ENCODE measurements around the gene NEDD8.

The NEDD8 gene

DNA sequence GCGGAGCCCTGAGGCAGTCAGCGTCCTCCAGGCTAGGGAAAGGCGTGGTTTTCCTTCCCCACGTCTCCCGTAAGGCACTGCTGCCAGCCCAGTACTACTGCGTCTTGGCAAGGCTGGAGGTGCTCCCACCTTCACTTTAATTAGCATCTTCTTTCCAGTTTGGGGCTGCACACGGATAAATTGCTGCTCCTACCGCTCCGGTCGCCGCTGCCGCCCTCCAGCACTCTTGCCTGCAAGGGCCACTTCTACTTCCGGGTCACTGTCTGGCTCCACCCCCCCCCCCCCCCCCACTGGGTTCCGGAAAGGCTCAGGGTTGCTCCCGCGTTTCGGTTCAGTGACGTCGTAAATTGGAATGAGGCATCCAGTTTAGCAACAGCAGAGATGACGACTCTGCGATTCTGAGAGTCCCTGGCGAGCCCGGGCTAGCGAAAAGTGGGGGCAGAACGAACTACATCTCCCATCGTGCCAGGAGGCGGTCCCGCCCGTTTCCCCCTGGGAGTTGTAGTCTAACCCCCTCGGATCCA is at the start of gene NEDD8:
Gene NEDD8, minus strand, starts transcription at position 247 of the 524 bp plus-strand sequence. Its CDS starts 100 bp downstream, at position 147.
- DNase-seq (ENCODE audit: low spot score): peak; percentile 97
- TF ChIP-seq, protein P1, sequence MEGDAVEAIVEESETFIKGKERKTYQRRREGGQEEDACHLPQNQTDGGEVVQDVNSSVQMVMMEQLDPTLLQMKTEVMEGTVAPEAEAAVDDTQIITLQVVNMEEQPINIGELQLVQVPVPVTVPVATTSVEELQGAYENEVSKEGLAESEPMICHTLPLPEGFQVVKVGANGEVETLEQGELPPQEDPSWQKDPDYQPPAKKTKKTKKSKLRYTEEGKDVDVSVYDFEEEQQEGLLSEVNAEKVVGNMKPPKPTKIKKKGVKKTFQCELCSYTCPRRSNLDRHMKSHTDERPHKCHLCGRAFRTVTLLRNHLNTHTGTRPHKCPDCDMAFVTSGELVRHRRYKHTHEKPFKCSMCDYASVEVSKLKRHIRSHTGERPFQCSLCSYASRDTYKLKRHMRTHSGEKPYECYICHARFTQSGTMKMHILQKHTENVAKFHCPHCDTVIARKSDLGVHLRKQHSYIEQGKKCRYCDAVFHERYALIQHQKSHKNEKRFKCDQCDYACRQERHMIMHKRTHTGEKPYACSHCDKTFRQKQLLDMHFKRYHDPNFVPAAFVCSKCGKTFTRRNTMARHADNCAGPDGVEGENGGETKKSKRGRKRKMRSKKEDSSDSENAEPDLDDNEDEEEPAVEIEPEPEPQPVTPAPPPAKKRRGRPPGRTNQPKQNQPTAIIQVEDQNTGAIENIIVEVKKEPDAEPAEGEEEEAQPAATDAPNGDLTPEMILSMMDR (conservative IDR thresholded peaks at IDR 0.05; ENCODE audit: low read depth): no peak
- H3K27ac ChIP-seq: peak within 1 kb of the TSS; percentile 96
- ChIA-PET POLR2A (ENCODE audit: low non-redundant PET) (no interaction called here), CTCF (interaction anchor here (0.6 to 1.4 kb wide), 2 partner anchors 15 to 1638 kb away, joined by 3 read pairs; no protein-coding TSS in a partner anchor)

DNA sequence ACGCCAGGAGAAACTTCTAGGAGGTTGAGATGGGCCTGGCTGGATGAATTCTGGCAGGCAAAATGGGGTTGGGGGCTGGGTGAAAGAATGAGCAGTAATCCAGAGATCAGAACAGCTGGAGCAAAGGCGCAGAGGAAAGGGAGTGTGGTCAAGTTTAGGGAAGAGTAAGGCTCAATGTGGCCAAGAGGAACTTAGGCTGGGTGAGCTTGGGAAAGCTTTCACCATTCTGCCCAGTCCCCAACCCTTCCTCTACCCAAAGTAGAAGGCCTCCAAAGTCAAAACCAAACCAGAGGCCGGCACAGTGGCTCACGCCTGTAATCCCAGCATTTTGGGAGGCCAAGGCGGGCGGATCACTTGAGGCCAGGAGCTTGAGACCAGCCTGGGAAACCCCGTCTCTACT is 49.5 kb upstream of the NEDD8 start:
- H3K27ac ChIP-seq: peak overlapping the region; percentile 58
- ChIA-PET CTCF (interaction anchor here (0.6 to 1.2 kb wide), 2 partner anchors 10 to 12 kb away, joined by 3 read pairs; no protein-coding TSS in a partner anchor), POLR2A (ENCODE audit: low non-redundant PET) (no interaction called here)
- DNase-seq (ENCODE audit: low spot score): no peak
- TF ChIP-seq, protein P1 (conservative IDR thresholded peaks at IDR 0.05; ENCODE audit: low read depth): no peak

DNA sequence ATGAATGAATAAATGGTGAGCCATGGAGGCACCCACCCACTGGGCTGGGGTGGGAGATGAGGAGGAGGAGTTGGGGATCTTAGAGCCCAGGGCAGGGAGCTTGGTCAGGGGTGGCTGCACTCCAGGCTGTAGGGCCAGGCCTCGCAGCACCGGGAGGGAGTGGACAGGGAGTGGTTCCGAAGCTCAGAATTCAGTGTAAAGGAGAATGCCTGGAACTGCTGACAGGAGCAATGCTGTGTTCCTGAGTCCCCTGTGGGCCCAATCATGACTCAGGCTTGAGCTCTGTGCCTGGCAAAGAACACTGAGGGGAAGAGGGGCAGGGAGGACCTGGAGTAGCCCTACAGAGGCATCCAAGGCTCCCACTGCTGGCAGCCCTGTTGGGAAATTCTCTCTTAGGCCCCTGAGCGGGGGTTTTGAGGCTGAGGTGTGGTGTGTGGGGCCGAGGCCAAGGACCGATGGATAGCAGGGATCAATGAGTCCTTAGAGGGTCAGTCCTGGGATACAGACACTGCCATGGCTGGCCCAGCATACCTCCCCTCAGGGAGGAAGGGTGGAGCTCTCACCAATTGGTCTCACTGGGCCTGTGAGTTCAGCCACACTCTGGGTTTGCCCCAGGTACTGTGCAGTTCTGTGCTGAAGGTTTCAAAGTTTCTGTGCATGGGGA is 48.8 kb upstream of the NEDD8 start:
- H3K27ac ChIP-seq: peak overlapping the region; percentile 58
- POLR2A ChIA-PET (ENCODE audit: low non-redundant PET): no interaction called here
- TF ChIP-seq, protein P1 (conservative IDR thresholded peaks at IDR 0.05; ENCODE audit: low read depth): no peak
- DNase-seq (ENCODE audit: low spot score): no peak
- CTCF ChIA-PET: interaction anchor here (0.6 to 1.2 kb wide), 4 partner anchors 12 to 38 kb away, joined by 3 read pairs; no protein-coding TSS in a partner anchor

DNA sequence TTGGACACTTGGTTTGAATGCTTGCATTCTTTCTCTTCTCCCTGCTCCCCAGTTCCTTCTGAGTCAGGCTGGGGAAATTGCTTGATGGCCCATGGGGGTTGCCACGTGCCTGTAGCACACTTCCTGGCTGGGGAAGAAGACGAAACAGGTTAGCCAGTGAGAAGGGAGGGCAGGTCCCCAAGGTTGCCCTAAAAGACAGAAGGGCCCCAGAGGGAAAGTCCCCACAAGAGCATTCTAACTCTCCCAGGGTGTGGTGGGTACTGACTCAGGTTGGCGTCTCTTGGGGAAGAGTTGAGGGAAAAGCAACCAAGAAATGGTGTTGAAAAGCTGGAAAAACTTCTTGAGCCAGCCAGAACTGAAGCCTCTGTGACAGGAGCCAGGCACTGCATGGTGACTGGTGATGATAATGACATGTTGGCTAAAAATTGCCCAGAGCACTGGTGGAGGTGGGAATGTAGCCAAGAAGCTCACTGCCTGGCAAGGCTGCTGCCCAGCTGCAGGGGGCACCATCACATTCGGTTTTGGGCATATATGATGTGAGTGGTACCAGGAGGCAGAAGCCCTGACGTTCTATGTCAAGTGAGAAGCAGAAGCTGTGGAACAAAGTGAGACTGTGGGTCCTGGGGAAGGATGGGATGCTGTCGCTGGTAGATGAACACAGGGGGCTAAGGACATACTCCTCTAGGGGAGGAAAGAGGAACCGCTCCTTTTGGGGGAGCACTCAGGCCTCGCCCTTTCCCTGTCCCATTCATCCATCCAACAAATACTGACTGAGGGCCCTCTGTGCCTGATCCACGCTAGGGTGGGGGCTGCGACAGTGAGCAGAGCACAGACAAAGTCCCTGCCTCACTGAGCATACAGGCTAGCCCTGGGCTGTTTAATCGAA is 47.4 kb upstream of the NEDD8 start:
- ChIA-PET POLR2A (ENCODE audit: low non-redundant PET) (interaction anchor here (0.7 kb wide), 1 partner anchor 9 kb away, joined by 3 read pairs; no protein-coding TSS in a partner anchor), CTCF (interaction anchor here (0.6 to 3.6 kb wide), 4 partner anchors 11 to 38 kb away, joined by 3 to 15 read pairs (median 4); partner anchors contain the start of genes LTB4R2 and TINF2)
- DNase-seq (ENCODE audit: low spot score): no peak
- TF ChIP-seq, protein P1 (conservative IDR thresholded peaks at IDR 0.05; ENCODE audit: low read depth): no peak
- peak overlapping the region; percentile 21 for H3K27ac ChIP-seq

DNA sequence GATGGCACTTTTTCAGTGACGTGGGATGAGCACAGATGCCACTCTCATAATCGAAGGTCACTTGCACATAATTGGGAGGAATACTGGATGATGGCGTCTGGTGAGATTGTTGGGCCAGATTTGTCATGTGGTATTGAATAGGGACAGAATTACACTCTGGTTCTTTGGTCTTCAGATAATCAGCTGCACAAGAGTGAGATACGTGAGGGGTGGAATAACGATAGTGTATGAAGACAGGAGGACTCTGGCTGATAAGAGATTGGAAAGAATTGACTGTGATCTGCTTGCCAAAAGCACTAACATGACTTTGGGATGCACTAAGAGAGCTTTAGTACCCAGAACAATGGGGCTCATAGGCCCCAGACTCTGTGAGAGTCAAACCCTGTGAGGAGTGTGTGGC is 46.3 kb upstream of the NEDD8 start:
- DNase-seq (ENCODE audit: low spot score): no peak
- ChIA-PET CTCF (interaction anchor here (0.5 to 3.6 kb wide), 3 partner anchors 11 to 36 kb away, joined by 3 to 15 read pairs (median 5); partner anchors contain the start of gene TINF2), POLR2A (ENCODE audit: low non-redundant PET) (no interaction called here)
- TF ChIP-seq, protein P1 (conservative IDR thresholded peaks at IDR 0.05; ENCODE audit: low read depth): no peak
- H3K27ac ChIP-seq: no peak overlapping the region
